Stimulated activated naive CD8-positive, alpha-beta T cell treated with anti-CD3 and anti-CD28 coated beads, Interleukin-15, amount 100 ng/mL, for 72 hours (primary cell): ENCODE measurements around the gene LYRM4.

Experiments used
- ATAC-seq: fragments of 150-1000 bp; cut with Tn5 transposase; 2 replicates; pipeline ENCODE4 v1.10.0; 2021; ENCODE audit warnings: mild to moderate bottlenecking, moderate library complexity
- DNase-seq, 2 donors: peaks; one replicate each; pipeline ENCODE4 v3.0.0; 2021 to 2022
- H3K27ac Mint-ChIP-seq, 2 donors: one replicate each; pipeline ENCODE4 v1.8.0; 2022; ENCODE audit warnings: mild to moderate bottlenecking in 2 of 2, mixed read lengths in 2 of 2, moderate library complexity in 2 of 2
- H3K27me3 Mint-ChIP-seq: one replicate; pipeline ENCODE4 v1.8.0; 2022; ENCODE audit warnings: mixed read lengths
- H3K4me1 Mint-ChIP-seq: one replicate; pipeline ENCODE4 v1.8.0; 2022; ENCODE audit warnings: mild to moderate bottlenecking, mixed read lengths
- H3K4me3 Mint-ChIP-seq, 2 donors: one replicate each; pipeline ENCODE4 v1.8.0; 2022; ENCODE audit warnings: mild to moderate bottlenecking in 2 of 2, mixed read lengths in 2 of 2, moderate library complexity in 1 of 2
- H3K9me3 Mint-ChIP-seq, 2 donors: one replicate each; pipeline ENCODE4 v1.8.0; 2022; ENCODE audit warnings: mixed read lengths in 2 of 2

The LYRM4 gene

GRCh38 chr6:5108536-5109150 is 152.1 kb downstream of the LYRM4 start:
- DNase-seq (no peak), ATAC-seq (no peak)
- Mint-ChIP-seq H3K4me1 (peaks cover 6% of the 10 kb centered on the region), H3K27me3 (no peaks in the 10 kb centered on the region), H3K9me3 (peaks cover 0 to 15% of the 10 kb centered on the region in 2 donors), H3K27ac (no peak overlapping the region), H3K4me3 (no peak overlapping the region)

GRCh38 chr6:5108068-5108467 is 152.7 kb downstream of the LYRM4 start:
- peaks cover 6% of the 10 kb centered on the region for H3K4me1 Mint-ChIP-seq
- H3K9me3 Mint-ChIP-seq = peaks cover 0 to 15% of the 10 kb centered on the region in 2 donors
- ATAC-seq (no peak), DNase-seq (no peak)
- no peaks in the 10 kb centered on the region for H3K27me3 Mint-ChIP-seq
- H3K4me3 Mint-ChIP-seq = no peak overlapping the region
- H3K27ac Mint-ChIP-seq = no peak overlapping the region

DNA sequence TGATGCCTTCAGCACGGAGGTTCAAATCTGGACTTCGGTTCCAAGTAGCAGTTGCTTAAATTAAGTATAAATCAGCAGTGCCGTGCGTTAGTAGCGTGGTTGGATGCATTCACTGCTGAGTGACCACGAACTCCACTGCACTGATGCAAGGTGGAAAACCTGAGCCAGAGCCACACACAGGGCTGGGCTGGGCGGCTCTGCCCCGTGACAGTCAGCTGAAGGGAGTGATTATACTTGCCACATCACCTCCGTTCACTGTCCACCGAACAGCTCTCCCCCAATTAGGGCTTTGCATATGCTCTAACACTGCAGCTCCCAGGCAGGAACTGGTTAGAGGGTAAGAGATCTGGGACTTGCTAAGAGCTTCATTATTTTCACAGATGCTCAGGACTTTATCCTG is 153.4 kb downstream of the LYRM4 start:
- DNase-seq = no peak
- H3K4me1 Mint-ChIP-seq = peaks cover under 1% of the 10 kb centered on the region
- no peak for ATAC-seq
- no peaks in the 10 kb centered on the region for H3K27me3 Mint-ChIP-seq
- peaks cover 0 to 15% of the 10 kb centered on the region in 2 donors for H3K9me3 Mint-ChIP-seq
- no peak overlapping the region for H3K4me3 Mint-ChIP-seq
- H3K27ac Mint-ChIP-seq = peak overlapping the region in 1 of 2 donors; percentile 74

GRCh38 chr6:5105146-5105545 is 155.6 kb downstream of the LYRM4 start:
- Mint-ChIP-seq H3K9me3 (peaks cover 0 to 23% of the 10 kb centered on the region in 2 donors), H3K27ac (peak overlapping the region in 1 of 2 donors; percentile 86), H3K4me3 (no peak overlapping the region), H3K4me1 (no peaks in the 10 kb centered on the region), H3K27me3 (no peaks in the 10 kb centered on the region)
- ATAC-seq (no peak), DNase-seq (no peak)

GRCh38 chr6:5104667-5105066 is 156.1 kb downstream of the LYRM4 start:
- Mint-ChIP-seq H3K4me3 (no peak overlapping the region), H3K27me3 (no peaks in the 10 kb centered on the region), H3K9me3 (peaks cover 0 to 28% of the 10 kb centered on the region in 2 donors), H3K4me1 (no peaks in the 10 kb centered on the region), H3K27ac (no peak overlapping the region)
- DNase-seq (no peak), ATAC-seq (no peak)

DNA sequence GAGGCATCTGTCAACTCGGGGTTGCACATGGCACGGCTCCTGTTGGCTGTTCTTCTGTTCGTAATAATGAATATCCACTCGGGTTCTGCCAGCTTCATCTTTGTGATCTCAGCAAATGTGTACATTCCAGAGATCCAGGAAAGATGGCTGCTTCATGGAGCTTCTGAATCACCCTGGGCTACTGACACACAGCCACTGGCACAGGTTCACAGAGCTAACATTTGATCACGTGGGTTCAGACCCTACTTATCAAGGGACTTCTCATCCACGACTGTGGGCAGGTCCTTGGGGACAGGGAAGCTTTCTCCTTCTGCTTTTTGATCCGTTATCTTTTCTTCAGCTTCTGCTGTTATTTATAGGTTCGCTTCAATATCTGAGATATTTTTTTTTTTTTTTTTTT is 157.5 kb downstream of the LYRM4 start:
- peaks cover 0 to 28% of the 10 kb centered on the region in 2 donors for H3K9me3 Mint-ChIP-seq
- H3K27ac Mint-ChIP-seq = no peak overlapping the region
- no peak for ATAC-seq
- H3K4me1 Mint-ChIP-seq = no peaks in the 10 kb centered on the region
- no peak for DNase-seq
- no peak overlapping the region for H3K4me3 Mint-ChIP-seq
- H3K27me3 Mint-ChIP-seq = no peaks in the 10 kb centered on the region

DNA sequence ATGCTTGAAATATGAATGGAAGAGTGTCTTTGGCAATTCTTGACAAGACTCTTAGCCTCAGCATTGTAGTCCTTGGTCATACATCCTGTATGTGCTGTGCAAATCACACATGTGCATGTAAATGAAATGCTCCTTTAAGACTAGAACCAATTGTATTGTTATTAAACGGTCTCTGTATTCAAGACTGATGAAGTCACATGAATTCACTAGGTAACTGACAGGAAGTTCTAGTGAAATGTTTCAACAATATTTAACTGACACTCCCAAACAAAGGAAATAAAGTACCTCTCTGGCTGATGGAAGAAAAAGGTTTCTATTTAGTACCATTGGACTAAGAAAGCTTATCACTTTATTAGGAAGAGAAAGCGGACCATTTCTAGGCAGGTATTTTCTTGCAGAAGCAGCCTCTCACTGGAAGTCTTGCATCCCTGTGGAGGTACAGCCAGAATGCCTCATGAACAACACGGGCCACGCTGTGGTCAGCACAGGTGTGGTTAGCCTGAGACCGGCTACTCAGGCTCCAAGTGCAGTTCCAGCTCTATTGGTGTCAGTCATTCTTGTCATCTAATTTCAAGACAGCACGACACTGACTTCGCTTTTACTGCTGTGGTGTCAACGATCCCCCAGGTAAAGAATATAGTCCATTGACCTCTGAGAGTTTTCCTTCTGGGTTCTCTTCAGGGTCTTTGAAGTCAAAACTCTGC is 158.3 kb downstream of the LYRM4 start:
- DNase-seq = no peak
- Mint-ChIP-seq H3K4me1 (no peaks in the 10 kb centered on the region), H3K9me3 (peaks cover 0 to 28% of the 10 kb centered on the region in 2 donors), H3K4me3 (no peak overlapping the region), H3K27me3 (no peaks in the 10 kb centered on the region), H3K27ac (no peak overlapping the region)
- no peak for ATAC-seq

DNA sequence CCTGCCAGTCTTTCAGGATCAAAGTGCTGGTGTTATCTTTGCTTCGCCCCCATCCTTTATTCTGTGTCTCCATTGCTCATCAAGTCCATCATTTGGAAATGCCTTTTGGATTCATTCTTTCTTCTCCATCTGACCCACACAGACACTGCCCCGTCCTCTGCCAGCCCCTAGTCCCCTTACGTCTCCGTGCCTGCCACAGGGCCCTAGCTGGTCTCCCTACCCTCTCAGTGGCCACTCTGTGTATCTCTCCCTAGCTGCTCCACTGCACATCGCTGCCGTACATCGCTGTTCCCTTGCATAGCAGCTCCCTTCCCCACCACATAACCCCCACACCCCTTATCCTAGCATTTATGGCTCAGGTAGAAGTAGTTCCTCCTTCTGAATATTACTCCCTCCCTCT is 159.9 kb downstream of the LYRM4 start:
- no peak for DNase-seq
- no peaks in the 10 kb centered on the region for H3K4me1 Mint-ChIP-seq
- peaks cover 0 to 23% of the 10 kb centered on the region in 2 donors for H3K9me3 Mint-ChIP-seq

GRCh38 chr6:5099537-5099936 is 161.2 kb downstream of the LYRM4 start:
- DNase-seq = no peak
- ATAC-seq = no peak
- no peak overlapping the region for H3K4me3 Mint-ChIP-seq
- peaks cover 4% of the 10 kb centered on the region for H3K27me3 Mint-ChIP-seq
- peaks cover 0 to 14% of the 10 kb centered on the region in 2 donors for H3K9me3 Mint-ChIP-seq
- peak overlapping the region in 1 of 2 donors; percentile 42 for H3K27ac Mint-ChIP-seq
- H3K4me1 Mint-ChIP-seq = no peaks in the 10 kb centered on the region

More for the DNA sequence above, 159.9 kb downstream of the LYRM4 start:
- no peaks in the 10 kb centered on the region for H3K27me3 Mint-ChIP-seq
- no peak overlapping the region for H3K4me3 Mint-ChIP-seq
- ATAC-seq = no peak
- H3K27ac Mint-ChIP-seq = peak overlapping the region in 1 of 2 donors; percentile 38

DNA sequence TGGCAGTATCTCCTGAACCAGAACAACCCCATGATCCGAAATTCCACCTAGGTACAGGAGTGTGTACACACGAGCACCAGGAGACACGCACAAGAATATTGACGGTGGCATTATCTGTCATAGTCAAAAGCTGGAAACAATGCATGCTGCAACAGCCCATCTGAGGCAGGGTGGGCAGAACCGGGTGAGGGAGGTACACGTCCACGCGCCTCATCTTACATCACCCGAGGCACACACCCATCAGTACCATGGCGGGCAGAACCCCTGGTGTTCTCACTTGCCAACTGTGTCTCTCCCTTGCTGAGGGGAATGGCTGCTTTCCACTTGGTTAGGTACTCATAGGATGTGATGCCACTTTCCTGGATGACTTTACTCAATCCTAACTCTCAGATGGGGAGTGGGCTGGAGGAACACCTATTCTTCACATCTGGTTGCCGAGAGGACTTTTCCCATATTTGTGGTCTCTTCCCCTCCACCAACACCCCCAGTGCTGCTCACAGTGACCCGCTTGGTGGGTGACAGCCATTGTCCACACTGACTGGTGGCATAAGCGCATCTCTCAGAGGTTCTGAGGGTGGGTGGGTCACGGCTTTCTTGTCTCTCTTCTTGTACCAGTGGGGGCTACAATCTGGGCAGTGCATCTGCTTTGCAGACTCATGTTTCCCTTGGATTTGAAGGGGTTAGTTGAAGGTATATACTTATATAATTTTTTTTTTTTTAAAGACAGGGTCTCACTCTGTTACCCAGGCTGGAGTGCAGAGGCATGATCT is 162.1 kb downstream of the LYRM4 start:
- ATAC-seq (no peak), DNase-seq (no peak)
- Mint-ChIP-seq H3K27ac (peak overlapping the region in 1 of 2 donors; percentile 27), H3K9me3 (peaks cover 0 to 14% of the 10 kb centered on the region in 2 donors), H3K4me1 (no peaks in the 10 kb centered on the region), H3K4me3 (no peak overlapping the region), H3K27me3 (peaks cover 13% of the 10 kb centered on the region)

DNA sequence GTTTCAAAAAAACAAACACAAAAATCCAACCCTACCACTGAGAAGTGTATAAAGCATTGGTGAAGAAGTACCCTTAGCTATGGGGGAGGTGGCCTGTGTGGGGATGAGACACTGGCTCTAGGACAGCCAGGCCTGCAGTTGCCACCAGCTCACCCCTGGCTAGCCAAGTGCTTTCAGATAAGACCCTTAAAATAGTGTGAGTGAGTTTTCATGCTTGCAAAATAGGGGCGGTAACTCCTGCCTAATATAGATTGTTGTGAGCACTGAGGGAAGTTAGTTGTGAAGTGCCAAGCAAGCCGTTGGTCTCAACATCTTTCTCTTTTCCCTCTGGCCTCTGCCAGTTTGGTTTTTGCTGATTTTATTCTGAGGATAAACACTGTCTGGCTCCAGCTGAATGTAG is 164.3 kb downstream of the LYRM4 start:
- no peak overlapping the region for H3K27ac Mint-ChIP-seq
- H3K9me3 Mint-ChIP-seq = peaks cover 0 to 14% of the 10 kb centered on the region in 2 donors
- DNase-seq (no peak), ATAC-seq (no peak)
- peaks cover 19% of the 10 kb centered on the region for H3K27me3 Mint-ChIP-seq
- no peaks in the 10 kb centered on the region for H3K4me1 Mint-ChIP-seq
- H3K4me3 Mint-ChIP-seq = no peak overlapping the region

DNA sequence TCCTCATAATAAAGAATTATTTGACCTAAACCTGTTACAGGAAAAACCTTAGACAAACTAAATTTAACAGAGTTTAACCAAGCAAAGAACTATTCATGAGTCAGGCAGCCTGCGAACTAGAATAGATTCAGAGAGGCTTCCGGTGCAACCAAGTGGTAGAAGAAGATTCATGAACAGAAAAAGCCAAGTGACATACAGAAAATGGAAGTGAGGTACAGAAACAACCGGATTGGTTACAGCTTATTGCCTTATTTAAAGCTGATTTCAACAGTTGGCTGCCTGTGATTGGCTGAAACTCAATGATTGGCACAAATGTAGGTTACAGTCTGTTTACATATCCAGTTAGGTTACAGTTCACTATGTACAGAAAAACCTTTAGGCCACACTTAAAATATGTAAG is 165.5 kb downstream of the LYRM4 start:
- no peak overlapping the region for H3K27ac Mint-ChIP-seq
- peaks cover 32% of the 10 kb centered on the region for H3K27me3 Mint-ChIP-seq
- no peaks in the 10 kb centered on the region for H3K4me1 Mint-ChIP-seq
- peaks cover 0 to 6% of the 10 kb centered on the region in 2 donors for H3K9me3 Mint-ChIP-seq
- DNase-seq = no peak
- H3K4me3 Mint-ChIP-seq = no peak overlapping the region
- ATAC-seq = no peak

DNA sequence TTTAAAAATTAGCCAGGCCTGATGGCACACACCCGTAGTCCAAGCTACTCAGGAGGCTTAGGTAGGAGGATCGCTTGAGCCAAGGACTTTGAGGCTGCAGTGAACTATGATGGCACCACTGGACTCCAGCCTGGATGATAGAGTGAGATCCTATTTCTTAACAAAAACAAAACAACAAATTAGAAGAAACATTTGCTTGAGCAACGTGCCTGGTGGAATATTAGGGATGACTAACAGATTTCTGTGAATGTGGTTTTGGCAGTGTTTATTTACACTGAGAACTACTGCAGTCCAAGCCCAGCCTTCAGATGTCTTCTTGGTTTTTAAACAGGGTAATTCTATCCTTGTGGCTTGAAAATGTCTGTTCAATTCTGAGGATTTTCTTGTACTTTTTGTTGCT is 166.4 kb downstream of the LYRM4 start:
- peaks cover 35% of the 10 kb centered on the region for H3K27me3 Mint-ChIP-seq
- H3K4me3 Mint-ChIP-seq = no peak overlapping the region
- no peak overlapping the region for H3K27ac Mint-ChIP-seq
- H3K9me3 Mint-ChIP-seq = no peaks in the 10 kb centered on the region
- DNase-seq (no peak), ATAC-seq (no peak)
- H3K4me1 Mint-ChIP-seq = no peaks in the 10 kb centered on the region

GRCh38 chr6:5093231-5094015 is 167.3 kb downstream of the LYRM4 start:
- H3K4me1 Mint-ChIP-seq = no peaks in the 10 kb centered on the region
- ATAC-seq = no peak
- no peaks in the 10 kb centered on the region for H3K9me3 Mint-ChIP-seq
- no peak overlapping the region for H3K4me3 Mint-ChIP-seq
- H3K27me3 Mint-ChIP-seq = peaks cover 35% of the 10 kb centered on the region
- DNase-seq = no peak
- no peak overlapping the region for H3K27ac Mint-ChIP-seq
